ENCODE data around the gene RBMXL2.

GRCh38 chr11:7060868-7061267 lies 27.9 kb upstream of the RBMXL2 start:
- TF ChIP-seq CTCF (IDR thresholded peaks at IDR 0.05) (no peak), POLR2A (IDR thresholded peaks at IDR 0.05) (no peak), POLR2AphosphoS5 (IDR thresholded peaks at IDR 0.05) (no peak)

Data from prostate gland (tissue), 2 donors.